Endometrial microvascular endothelial cells (primary cell): ENCODE measurements around the gene PYM1. TPM values are rescaled to one million over a fixed set of nuclear protein-coding genes. Genes with fewer than 3 reads are reported as not detected.
"Not testable (repeated sequence)": the region's sequence is repeated elsewhere in the genome, so short reads cannot be mapped to it uniquely, and the experiment has no call there.

Experiments
- in situ Hi-C: cut with HindIII; loops from 2 replicates; pipeline ENCODE4 v1.10.0; 2017; ENCODE audit warnings: low sequenced_read_pairs, low pct_unique_long_range_greater_than_20kb; ENCODE audit errors: inconsistent ontology term
- total RNA-seq: library from RNA; depleted of rRNA; stranded (reverse); fragments of >200 nt; gene quantifications from one replicate; pipeline ENCODE4 v1.2.3, GENCODE V29; 2015; ENCODE audit errors: inconsistent ontology term

Gene PYM1
- total RNA-seq, 1 donor from 2014 or later: 29.1 TPM

DNA sequence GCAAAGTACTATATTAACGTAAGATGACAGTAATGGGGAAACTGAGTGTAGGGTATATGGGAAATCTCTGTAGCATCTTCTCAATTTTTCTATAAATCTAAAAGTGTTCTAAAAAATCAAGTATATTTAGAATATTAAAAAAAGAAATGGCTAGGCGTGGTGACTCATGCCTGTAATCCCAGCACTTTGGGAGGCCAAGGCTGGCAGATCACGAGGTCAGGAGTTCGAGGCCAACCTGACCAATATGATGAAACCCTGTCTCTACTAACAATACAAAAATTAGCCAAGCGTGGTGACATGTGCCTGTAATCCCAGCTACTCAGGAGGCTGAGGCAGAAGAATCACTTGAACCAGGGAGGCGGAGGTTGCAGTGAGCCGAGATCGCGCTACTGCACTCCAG lies 4.0 kb downstream of the PYM1 start:
- in situ Hi-C loops: not testable (repeated sequence)

- in situ Hi-C loops: no loop called here
Measured at GRCh38 chr12:55922126-55922525, 5.6 kb downstream of the PYM1 start.

DNA sequence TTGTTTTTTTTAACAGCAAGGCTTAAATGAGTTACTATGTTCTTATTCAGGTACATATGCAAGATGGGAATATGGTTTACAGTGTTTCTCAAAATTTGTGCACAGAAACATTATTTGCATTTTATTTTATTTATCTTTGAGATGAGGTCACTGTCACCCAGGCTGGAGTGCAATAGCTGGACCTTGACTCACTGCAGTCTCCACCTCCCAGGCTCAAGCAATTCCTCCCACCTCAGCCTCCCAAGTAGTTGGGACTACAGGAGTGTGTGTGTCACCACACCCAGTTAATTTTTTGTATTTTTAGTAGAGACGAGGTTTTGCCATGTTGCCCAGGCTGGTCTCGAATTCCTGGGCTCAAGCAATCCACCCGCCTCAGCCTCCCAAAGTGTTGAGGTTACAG lies 8.7 kb downstream of the PYM1 start:
- in situ Hi-C loops: not testable (repeated sequence)

DNA sequence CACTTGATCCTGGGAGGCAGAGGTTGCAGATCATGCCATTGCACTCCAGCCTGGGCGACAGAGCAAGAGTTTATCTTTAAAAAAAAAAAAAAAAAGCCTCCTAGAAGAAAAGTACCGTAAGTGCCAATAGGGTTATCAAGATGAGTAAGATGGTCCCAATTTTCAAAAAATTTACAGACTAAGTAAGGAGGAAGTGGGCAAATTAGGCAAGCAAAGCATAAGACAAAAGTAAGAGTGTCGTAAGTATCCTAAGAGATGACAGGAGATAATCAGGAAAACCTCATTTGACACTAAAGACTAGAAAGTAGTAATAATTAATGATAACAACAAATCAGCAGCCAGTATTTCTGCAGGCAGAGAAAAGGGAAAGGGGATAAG lies 12.2 kb downstream of the PYM1 start:
- in situ Hi-C loops: no loop called here

GRCh38 chr12:55912908-55913307 lies 14.8 kb downstream of the PYM1 start:
- in situ Hi-C loops: no loop called here

DNA sequence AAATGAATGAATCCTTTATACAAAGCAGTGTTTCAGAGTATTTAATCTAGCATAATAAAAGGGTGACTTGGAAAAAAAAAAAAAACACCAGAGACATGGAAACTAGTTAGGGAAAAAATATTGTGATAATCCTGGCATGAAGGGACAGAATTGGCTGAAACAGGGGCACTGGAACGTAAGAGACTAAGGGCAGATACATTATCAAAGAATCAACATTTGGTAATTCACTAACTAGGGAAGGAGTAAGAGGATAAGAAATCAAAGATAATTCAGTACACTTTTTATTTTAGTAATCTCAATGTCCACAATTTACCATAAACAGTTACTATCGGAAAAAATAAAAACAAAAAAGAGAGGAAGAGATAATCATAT lies 18.2 kb downstream of the PYM1 start:
- in situ Hi-C loops: no loop called here

DNA sequence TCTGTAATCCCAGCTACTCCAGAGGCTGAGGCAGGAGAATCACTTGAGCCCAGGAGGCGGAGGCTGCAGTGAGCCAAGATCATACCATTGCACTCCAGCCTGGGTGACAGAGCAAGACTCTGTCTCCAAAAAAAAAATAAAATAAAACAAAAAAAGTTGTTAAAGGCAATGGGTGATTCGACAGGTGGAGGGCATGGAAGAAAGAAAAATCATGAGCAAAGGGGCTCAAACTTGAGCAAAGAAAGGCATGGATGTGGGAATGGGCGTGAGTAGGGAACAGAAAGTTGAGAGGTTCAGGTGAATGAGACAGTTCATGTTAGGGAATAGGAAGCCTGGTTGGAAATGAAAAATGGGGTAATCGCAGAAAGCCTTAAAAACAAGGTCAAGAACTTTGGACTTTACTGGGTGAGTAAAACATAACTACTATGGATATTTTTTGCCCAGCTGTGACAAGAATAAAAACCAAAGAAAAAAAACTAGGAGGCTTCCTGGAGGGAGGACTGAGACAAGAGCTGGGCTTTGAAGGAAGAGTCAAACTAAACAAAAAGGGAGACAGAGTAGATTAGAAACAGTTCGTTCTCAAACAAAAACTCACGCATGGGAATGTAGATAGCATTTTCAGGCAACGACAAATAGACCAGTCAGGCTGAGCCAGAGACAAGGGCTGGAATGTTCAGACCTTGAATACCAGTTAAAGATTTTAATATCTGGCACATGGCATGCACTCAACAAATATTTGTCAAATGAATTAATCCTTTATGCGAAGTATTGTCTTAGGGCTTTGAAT lies 18.8 kb downstream of the PYM1 start:
- in situ Hi-C loops: no loop called here

- in situ Hi-C loops: no loop called here
Measured at GRCh38 chr12:55906056-55906455, 21.6 kb downstream of the PYM1 start.

GRCh38 chr12:55901881-55902490 lies 25.7 kb downstream of the PYM1 start:
- in situ Hi-C loops: no loop called here

GRCh38 chr12:55899082-55899481 lies 28.6 kb downstream of the PYM1 start:
- in situ Hi-C loops: no loop called here

- in situ Hi-C loops: no loop called here
Measured at GRCh38 chr12:55893723-55894122, 34.0 kb downstream of the PYM1 start.

GRCh38 chr12:55891310-55891709 lies 36.4 kb downstream of the PYM1 start:
- in situ Hi-C loops: no loop called here

DNA sequence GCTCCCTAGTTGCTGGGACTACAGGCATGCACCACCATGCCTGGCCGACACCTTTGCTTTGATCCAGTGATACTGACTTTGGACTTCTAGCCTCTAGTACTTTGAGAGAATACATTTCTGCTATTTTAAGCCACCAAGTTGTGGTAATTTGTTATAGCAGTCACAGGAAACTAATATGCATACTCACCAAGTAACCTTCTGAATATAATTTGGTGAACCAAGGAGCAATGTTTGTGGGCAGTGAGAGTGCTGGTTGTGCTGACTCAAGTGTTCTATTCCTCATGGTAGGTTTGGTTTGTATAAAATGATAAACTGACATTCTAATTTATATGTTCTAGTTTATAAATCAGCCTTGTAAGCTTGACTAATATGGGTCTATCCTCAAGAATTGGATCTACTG lies 42.6 kb downstream of the PYM1 start:
- in situ Hi-C loops: no loop called here

GRCh38 chr12:55877824-55878223 lies 49.9 kb downstream of the PYM1 start:
- in situ Hi-C loops: no loop called here

DNA sequence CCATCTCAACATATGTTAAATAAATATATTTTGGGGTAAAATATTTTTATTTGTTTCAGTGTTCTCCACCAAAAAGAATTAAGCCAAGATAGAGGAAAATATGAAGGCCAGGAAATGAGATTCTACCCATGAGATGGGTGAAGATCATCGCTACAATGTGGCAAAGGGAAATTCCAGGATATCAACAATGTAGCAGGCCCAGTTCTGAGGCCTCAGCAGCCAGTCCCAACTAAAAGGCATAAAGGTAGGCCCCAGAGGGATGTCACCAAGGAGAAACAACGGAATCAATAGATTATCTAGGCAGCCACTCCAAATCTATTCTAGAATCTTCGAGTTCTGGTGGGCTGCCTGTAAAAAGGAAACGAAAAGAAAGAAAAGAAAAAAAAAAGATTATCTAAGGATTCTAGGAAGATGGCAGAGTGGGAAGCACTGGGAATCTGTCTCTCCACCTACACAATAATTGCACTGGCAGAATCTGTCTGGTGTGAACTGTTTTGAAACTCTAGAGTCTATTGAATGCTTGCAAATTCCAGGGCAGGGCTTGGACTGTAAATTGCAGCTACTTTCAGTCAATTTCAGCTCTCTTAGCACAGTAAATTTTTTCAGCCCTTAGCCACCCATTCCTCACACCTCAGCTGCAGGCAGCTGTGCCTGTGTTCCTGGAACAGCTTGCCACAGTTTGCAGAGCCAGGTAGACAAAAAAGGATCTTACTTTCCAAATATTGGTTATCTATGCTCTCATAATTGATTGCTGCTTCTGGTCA lies 51.8 kb downstream of the PYM1 start:
- in situ Hi-C loops: no loop called here

GRCh38 chr12:55874443-55874842 lies 53.3 kb downstream of the PYM1 start:
- in situ Hi-C loops: no loop called here

GRCh38 chr12:55866454-55867004 lies 61.2 kb downstream of the PYM1 start:
- in situ Hi-C loops: not testable (repeated sequence)

GRCh38 chr12:55865327-55865726 lies 62.4 kb downstream of the PYM1 start:
- in situ Hi-C loops: no loop called here

DNA sequence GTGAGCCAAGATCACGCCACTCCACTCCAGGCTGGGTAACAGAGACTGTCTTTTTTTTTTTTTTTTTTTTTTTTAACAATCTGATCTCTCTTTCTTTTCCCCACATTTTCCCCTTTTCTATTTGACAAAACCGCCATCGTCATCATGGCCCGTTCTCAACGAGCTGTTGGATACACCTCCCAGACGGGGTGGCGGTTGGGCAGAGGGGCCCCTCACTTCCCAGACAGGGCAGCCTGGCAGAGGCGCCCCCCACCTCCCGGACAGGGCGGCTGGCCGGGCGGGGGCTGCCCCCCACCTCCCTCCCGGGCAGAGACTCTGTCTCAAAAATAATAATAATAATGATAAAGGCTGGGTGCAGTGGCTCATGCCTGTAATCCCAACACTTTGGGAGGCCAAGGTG lies 64.8 kb downstream of the PYM1 start:
- in situ Hi-C loops: not testable (repeated sequence)

DNA sequence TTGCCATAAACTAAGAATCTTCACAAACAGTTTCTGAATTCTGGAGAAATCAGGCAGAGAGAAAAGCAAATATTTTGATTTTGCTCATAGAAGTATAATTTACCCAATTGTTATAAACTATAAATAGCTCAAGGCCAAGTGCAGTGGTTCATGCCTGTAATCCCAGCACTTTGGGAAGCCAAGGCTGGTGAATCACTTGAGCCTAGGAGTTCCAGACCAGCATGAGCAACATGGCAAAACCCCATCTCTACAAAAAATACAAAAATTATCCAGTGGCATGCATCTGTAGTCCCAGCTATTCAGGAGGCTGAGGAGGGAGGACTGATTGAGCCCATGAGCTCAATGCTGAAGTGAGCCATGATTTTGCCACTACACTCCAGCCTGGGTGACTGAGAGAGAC lies 65.4 kb downstream of the PYM1 start:
- in situ Hi-C loops: no loop called here
